ENCODE results near the gene CDK10. TPM values are rescaled to one million over a fixed set of nuclear protein-coding genes. Genes with fewer than 3 reads are reported as not detected.
"Not testable (repeated sequence)": the region's sequence is repeated elsewhere in the genome, so short reads cannot be mapped to it uniquely, and the experiment has no call there.

Gene CDK10
- polyA plus RNA-seq, 4 donors: 100 to 239 (median 167) TPM

DNA sequence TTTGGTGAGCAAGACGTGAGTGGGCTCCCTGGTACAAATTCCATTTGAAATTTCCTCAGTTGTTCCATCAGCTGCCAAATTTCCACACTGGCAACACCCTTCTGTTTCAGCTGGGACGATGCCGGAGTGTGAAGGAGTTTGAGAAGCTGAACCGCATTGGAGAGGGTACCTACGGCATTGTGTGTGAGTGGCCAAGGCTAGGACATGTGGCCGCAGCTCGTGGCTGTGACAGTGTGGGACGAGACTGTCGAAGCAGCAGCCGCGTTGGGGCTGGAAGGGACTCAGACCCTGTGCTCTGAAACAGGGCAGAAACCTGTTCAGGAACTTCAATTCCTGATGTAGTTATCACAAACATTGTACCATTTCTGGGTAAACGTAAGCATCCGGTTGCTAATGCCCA, 2.7 kb downstream of the CDK10 start:
- Histone ChIP-seq H3K4me3 (ENCODE audit: low read depth in 1 of 3, low read length in 3 of 3) (no peak overlapping the region), H3K9me3 (ENCODE audit: control insufficient read depth in 2 of 2, insufficient read depth in 1 of 2, low read depth in 1 of 2, low read length in 1 of 2) (peaks cover 0 to 15% of the 10 kb centered on the region in 2 donors), H3K27me3 (ENCODE audit: control insufficient read depth in 3 of 3, insufficient read depth in 3 of 3, low read length in 3 of 3) (no peaks in the 10 kb centered on the region), H3K4me1 (ENCODE audit: control insufficient read depth in 3 of 3, insufficient read depth in 2 of 3, low read depth in 1 of 3, low read length in 2 of 3) (peaks cover 5 to 28% (median 5%) of the 10 kb centered on the region in 3 donors), H3K36me3 (ENCODE audit: control insufficient read depth in 3 of 3, insufficient read depth in 2 of 3, low read depth in 1 of 3, low read length in 3 of 3) (peaks cover 4 to 72% (median 14%) of the 10 kb centered on the region in 3 donors), H3K27ac (ENCODE audit: low read depth in 1 of 3, low read length in 2 of 3) (no peak overlapping the region)
- FAIRE-seq: no peak
- DNase-seq: no peak
- WGBS, 3 donors: 94 to 95% (median 95%) methylated on average over 13 of the region's 13 CpGs

DNA sequence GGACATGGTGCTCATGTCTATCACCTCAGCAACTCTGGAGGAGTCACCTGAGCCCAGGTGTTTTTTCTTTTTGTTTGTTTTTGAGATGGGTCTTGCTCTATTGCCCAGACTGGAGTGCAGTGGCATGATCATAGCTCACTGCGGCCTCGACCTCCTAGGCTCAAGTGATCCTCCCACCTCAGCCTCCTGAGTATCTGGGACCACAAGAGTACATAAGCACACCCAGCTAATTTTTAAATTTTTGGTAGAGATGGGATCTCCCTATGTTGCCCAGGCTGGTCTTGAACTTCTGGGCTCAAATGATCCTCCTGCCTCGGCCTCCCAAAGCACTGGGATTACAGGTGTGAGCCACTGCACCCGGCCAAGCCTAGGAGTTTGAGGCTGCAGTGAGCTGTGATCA, 3.1 kb downstream of the CDK10 start:
- H3K4me3 ChIP-seq (ENCODE audit: low read depth in 1 of 3, low read length in 3 of 3); FAIRE-seq; H3K27me3 ChIP-seq (ENCODE audit: control insufficient read depth in 3 of 3, insufficient read depth in 3 of 3, low read length in 3 of 3); DNase-seq; H3K27ac ChIP-seq (ENCODE audit: low read depth in 1 of 3, low read length in 2 of 3): not testable (repeated sequence)
- Histone ChIP-seq H3K4me1 (ENCODE audit: control insufficient read depth in 3 of 3, insufficient read depth in 2 of 3, low read depth in 1 of 3, low read length in 2 of 3) (peaks cover 5 to 33% (median 5%) of the 10 kb centered on the region in 3 donors), H3K9me3 (ENCODE audit: control insufficient read depth in 2 of 2, insufficient read depth in 1 of 2, low read depth in 1 of 2, low read length in 1 of 2) (peaks cover 0 to 14% of the 10 kb centered on the region in 2 donors), H3K36me3 (ENCODE audit: control insufficient read depth in 3 of 3, insufficient read depth in 2 of 3, low read depth in 1 of 3, low read length in 3 of 3) (peaks cover 4 to 74% (median 14%) of the 10 kb centered on the region in 3 donors)
- WGBS, 3 donors: 89 to 94% (median 92%) methylated on average over 4 of the region's 4 CpGs

DNA sequence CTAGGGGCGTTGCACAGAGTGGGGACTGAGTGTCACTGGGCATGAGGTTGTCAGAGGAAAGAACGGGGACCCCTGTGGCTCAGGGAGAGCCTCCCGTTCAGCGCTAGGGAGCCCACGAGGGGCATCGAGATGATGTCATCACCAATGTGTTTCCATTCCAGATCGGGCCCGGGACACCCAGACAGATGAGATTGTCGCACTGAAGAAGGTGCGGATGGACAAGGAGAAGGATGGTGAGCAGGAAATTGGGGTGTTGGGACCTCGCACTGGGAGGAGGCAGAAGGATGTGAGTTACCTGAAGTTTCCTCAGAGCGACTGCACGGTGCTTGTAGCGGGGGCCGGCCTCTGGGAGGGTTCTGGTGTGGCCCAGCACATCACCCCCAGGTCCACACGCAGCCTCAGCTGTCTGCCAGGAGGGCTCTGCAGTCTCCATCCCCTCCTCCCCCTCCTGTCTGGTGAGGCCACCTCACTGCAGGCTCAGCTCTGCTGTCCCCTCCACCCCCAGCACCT, 4.0 kb downstream of the CDK10 start:
- no peak overlapping the region for H3K27ac ChIP-seq (ENCODE audit: low read depth in 1 of 3, low read length in 2 of 3)
- no peak for DNase-seq
- no peak overlapping the region for H3K4me3 ChIP-seq (ENCODE audit: low read depth in 1 of 3, low read length in 3 of 3)
- no peak for FAIRE-seq
- 91 to 95% (median 93%) methylated on average over 15 to 16 of the region's 16 CpGs for WGBS, 3 donors
- H3K27me3 ChIP-seq (ENCODE audit: control insufficient read depth in 3 of 3, insufficient read depth in 3 of 3, low read length in 3 of 3): no peaks in the 10 kb centered on the region
- H3K4me1 ChIP-seq (ENCODE audit: control insufficient read depth in 3 of 3, insufficient read depth in 2 of 3, low read depth in 1 of 3, low read length in 2 of 3): peaks cover 5 to 40% (median 5%) of the 10 kb centered on the region in 3 donors
- peaks cover 0 to 6% of the 10 kb centered on the region in 2 donors for H3K9me3 ChIP-seq (ENCODE audit: control insufficient read depth in 2 of 2, insufficient read depth in 1 of 2, low read depth in 1 of 2, low read length in 1 of 2)
- peaks cover 4 to 77% (median 14%) of the 10 kb centered on the region in 3 donors for H3K36me3 ChIP-seq (ENCODE audit: control insufficient read depth in 3 of 3, insufficient read depth in 2 of 3, low read depth in 1 of 3, low read length in 3 of 3)

DNA sequence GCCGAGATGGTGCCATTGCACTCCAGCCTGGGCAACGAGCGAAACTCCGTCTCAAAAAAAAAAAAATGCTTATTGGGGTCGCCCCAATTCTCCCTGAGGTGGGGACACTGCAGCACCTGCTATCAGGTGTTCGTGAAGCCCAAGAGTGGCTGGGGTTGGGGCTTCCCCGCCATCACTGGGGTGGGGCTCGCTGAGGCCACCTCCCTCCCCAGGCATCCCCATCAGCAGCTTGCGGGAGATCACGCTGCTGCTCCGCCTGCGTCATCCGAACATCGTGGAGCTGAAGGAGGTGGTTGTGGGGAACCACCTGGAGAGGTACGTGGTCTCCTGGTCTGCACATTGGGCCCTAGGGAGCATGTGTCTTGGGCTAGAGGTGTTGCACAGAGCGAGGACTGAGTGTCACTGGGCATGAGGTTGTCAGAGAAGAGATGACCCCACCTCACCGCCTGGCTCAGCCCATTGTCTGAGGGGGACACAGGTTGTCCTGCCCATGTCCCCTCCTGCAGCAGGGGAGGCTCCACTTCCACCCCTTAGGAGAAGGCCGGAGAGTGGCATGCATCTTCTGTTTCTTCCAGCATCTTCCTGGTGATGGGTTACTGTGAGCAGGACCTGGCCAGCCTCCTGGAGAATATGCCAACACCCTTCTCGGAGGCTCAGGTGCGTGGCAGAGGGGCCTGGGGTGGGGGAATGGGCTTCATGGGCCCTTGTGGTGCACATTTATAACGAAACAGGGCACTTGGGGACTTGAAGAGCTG, 4.9 kb downstream of the CDK10 start:
- no peak for DNase-seq
- Histone ChIP-seq H3K4me3 (ENCODE audit: low read depth in 1 of 3, low read length in 3 of 3) (no peak overlapping the region), H3K4me1 (ENCODE audit: control insufficient read depth in 3 of 3, insufficient read depth in 2 of 3, low read depth in 1 of 3, low read length in 2 of 3) (peaks cover 5 to 46% (median 5%) of the 10 kb centered on the region in 3 donors), H3K27me3 (ENCODE audit: control insufficient read depth in 3 of 3, insufficient read depth in 3 of 3, low read length in 3 of 3) (no peaks in the 10 kb centered on the region), H3K27ac (ENCODE audit: low read depth in 1 of 3, low read length in 2 of 3) (no peak overlapping the region), H3K36me3 (ENCODE audit: control insufficient read depth in 3 of 3, insufficient read depth in 2 of 3, low read depth in 1 of 3, low read length in 3 of 3) (peaks cover 4 to 81% (median 14%) of the 10 kb centered on the region in 3 donors), H3K9me3 (ENCODE audit: control insufficient read depth in 2 of 2, insufficient read depth in 1 of 2, low read depth in 1 of 2, low read length in 1 of 2) (no peaks in the 10 kb centered on the region)
- no peak for FAIRE-seq
- WGBS, 3 donors: 93 to 96% (median 94%) methylated on average over 21 of the region's 21 CpGs

DNA sequence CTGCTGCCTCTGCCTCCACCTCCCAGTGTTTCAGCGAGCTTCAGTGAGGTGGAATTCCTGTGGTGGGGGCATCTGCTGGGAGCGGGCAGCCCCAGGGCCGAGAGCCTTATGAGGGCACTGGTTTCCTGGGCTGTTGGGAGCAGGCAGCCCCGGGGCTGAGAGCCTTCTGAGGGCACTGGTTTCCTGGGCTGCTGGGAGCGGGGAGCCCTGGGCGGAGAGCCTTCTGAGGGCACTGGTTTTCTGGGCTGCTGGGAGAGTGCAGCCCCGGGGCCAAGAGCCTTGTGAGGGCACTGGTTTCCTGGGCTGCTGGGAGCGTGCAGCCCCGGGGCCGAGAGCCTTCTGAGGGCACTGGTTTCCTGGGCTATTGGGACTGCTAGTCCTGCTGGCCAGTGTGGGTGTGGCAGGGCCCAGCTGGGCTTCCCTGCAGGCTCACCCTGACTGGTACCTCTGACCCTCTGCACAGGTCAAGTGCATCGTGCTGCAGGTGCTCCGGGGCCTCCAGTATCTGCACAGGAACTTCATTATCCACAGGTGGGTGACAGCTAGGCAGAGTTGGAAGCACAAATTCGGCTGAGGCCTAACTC, 5.6 kb downstream of the CDK10 start:
- DNase-seq (no peak), FAIRE-seq (no peak)
- Histone ChIP-seq H3K36me3 (ENCODE audit: control insufficient read depth in 3 of 3, insufficient read depth in 2 of 3, low read depth in 1 of 3, low read length in 3 of 3) (peaks cover 4 to 87% (median 14%) of the 10 kb centered on the region in 3 donors), H3K27ac (ENCODE audit: low read depth in 1 of 3, low read length in 2 of 3) (no peak overlapping the region), H3K4me1 (ENCODE audit: control insufficient read depth in 3 of 3, insufficient read depth in 2 of 3, low read depth in 1 of 3, low read length in 2 of 3) (peaks cover 5 to 46% (median 5%) of the 10 kb centered on the region in 3 donors), H3K9me3 (ENCODE audit: control insufficient read depth in 2 of 2, insufficient read depth in 1 of 2, low read depth in 1 of 2, low read length in 1 of 2) (no peaks in the 10 kb centered on the region), H3K4me3 (ENCODE audit: low read depth in 1 of 3, low read length in 3 of 3) (no peak overlapping the region), H3K27me3 (ENCODE audit: control insufficient read depth in 3 of 3, insufficient read depth in 3 of 3, low read length in 3 of 3) (no peaks in the 10 kb centered on the region)
- WGBS, 3 donors: 85 to 92% (median 91%) methylated on average over 13 of the region's 13 CpGs

DNA sequence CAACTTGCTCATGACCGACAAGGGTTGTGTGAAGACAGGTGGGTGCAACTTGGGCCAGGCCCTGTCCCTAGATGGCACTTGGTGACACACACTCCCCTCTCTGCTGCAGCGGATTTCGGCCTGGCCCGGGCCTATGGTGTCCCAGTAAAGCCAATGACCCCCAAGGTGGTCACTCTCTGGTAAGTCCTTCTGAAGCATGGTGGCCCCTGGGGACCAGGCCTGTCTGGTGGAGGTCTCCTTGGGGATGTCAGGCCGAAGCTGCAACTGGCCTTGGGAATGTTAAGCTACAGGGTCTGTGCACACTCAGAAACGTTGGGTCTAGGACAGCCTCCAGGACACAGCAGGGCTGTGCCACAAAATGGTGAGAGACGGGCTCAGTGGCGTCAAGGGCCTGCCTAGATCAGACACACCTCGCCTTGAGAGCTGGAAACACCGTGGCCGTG, 6.8 kb downstream of the CDK10 start:
- DNase-seq (no peak), FAIRE-seq (no peak)
- WGBS, 3 donors: 87 to 93% (median 89%) methylated on average over 11 of the region's 11 CpGs
- no peaks in the 10 kb centered on the region for H3K27me3 ChIP-seq (ENCODE audit: control insufficient read depth in 3 of 3, insufficient read depth in 3 of 3, low read length in 3 of 3)
- H3K27ac ChIP-seq (ENCODE audit: low read depth in 1 of 3, low read length in 2 of 3): no peak overlapping the region
- peaks cover 0 to 38% (median 2%) of the 10 kb centered on the region in 3 donors for H3K4me1 ChIP-seq (ENCODE audit: control insufficient read depth in 3 of 3, insufficient read depth in 2 of 3, low read depth in 1 of 3, low read length in 2 of 3)
- peaks cover 9 to 98% (median 14%) of the 10 kb centered on the region in 3 donors for H3K36me3 ChIP-seq (ENCODE audit: control insufficient read depth in 3 of 3, insufficient read depth in 2 of 3, low read depth in 1 of 3, low read length in 3 of 3)
- no peaks in the 10 kb centered on the region for H3K9me3 ChIP-seq (ENCODE audit: control insufficient read depth in 2 of 2, insufficient read depth in 1 of 2, low read depth in 1 of 2, low read length in 1 of 2)
- H3K4me3 ChIP-seq (ENCODE audit: low read depth in 1 of 3, low read length in 3 of 3): no peak overlapping the region

DNA sequence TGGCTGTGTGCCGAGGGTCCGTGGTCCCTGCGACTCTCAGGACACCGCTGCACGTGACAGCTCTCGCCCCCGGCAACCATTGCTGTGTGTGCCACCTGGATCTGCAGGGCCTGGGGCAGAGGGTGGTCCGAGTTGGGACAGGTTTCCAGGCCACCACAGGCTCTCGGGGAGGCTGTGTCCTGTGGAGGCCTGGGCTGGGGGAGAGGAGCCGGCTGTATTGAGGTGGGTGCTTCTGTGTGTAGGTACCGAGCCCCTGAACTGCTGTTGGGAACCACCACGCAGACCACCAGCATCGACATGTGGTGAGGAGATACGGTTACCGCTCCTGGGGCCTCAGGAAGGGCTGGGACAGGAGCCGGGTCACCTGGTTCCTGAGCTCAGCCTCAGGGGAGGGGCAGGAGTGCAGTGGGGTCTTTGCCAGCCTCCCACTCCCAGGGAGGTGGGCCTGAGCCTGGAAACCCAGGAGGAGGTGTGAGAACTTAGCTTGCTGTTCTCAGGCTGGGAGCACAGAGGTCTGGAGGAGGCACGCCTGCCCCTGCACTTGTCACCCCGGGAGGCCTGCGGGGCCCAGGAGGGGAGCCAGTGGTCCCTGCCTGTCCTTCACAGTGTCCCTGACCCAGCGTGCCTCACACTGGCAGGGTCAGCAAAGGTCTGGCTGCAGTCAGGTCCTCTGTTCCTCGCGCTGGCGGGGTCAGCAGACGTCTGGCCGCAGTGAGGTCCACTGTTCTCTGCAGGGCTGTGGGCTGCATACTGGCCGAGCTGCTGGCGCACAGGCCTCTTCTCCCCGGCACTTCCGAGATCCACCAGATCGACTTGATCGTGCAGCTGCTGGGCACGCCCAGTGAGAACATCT, 7.7 kb downstream of the CDK10 start:
- 78 to 84% (median 79%) methylated on average over 29 to 32 of the region's 32 CpGs for WGBS, 3 donors
- peaks cover 9 to 95% (median 14%) of the 10 kb centered on the region in 3 donors for H3K36me3 ChIP-seq (ENCODE audit: control insufficient read depth in 3 of 3, insufficient read depth in 2 of 3, low read depth in 1 of 3, low read length in 3 of 3)
- FAIRE-seq: no peak

DNA sequence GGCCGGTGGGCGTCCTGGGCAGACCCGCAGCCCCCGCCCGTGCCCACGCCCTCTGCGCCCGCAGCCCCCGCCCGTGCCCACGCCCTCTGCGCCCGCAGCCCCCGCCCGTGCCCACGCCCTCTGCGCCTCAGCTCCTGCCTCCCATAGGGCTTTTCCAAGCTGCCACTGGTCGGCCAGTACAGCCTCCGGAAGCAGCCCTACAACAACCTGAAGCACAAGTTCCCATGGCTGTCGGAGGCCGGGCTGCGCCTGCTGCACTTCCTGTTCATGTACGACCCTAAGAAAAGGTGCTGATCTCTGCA, 8.2 kb downstream of the CDK10 start:
- H3K36me3 ChIP-seq (ENCODE audit: control insufficient read depth in 3 of 3, insufficient read depth in 2 of 3, low read depth in 1 of 3, low read length in 3 of 3): peaks cover 9 to 95% (median 14%) of the 10 kb centered on the region in 3 donors
- H3K4me1 ChIP-seq (ENCODE audit: control insufficient read depth in 3 of 3, insufficient read depth in 2 of 3, low read depth in 1 of 3, low read length in 2 of 3): peaks cover 0 to 27% (median 0%) of the 10 kb centered on the region in 3 donors
- peak overlapping the region in 2 of 3 donors; percentile 27 to 61 for H3K27ac ChIP-seq (ENCODE audit: low read depth in 1 of 3, low read length in 2 of 3)
- 35 to 70% (median 48%) methylated on average over 20 to 23 of the region's 23 CpGs for WGBS, 3 donors
- H3K27me3 ChIP-seq (ENCODE audit: control insufficient read depth in 3 of 3, insufficient read depth in 3 of 3, low read length in 3 of 3); FAIRE-seq; H3K9me3 ChIP-seq (ENCODE audit: control insufficient read depth in 2 of 2, insufficient read depth in 1 of 2, low read depth in 1 of 2, low read length in 1 of 2); H3K4me3 ChIP-seq (ENCODE audit: low read depth in 1 of 3, low read length in 3 of 3); DNase-seq: not testable (repeated sequence)

More for the DNA sequence above, 7.7 kb downstream of the CDK10 start:
- Histone ChIP-seq H3K4me1 (ENCODE audit: control insufficient read depth in 3 of 3, insufficient read depth in 2 of 3, low read depth in 1 of 3, low read length in 2 of 3) (peaks cover 0 to 30% (median 0%) of the 10 kb centered on the region in 3 donors), H3K27ac (ENCODE audit: low read depth in 1 of 3, low read length in 2 of 3) (no peak overlapping the region), H3K9me3 (ENCODE audit: control insufficient read depth in 2 of 2, insufficient read depth in 1 of 2, low read depth in 1 of 2, low read length in 1 of 2) (no peaks in the 10 kb centered on the region), H3K4me3 (ENCODE audit: low read depth in 1 of 3, low read length in 3 of 3) (no peak overlapping the region), H3K27me3 (ENCODE audit: control insufficient read depth in 3 of 3, insufficient read depth in 3 of 3, low read length in 3 of 3) (no peaks in the 10 kb centered on the region)
- no peak for DNase-seq

Measured in small intestine (tissue), 7 donors.